Kidney (tissue), 14 donors: ENCODE data around the gene AASDH. TPM values are rescaled to one million over a fixed set of nuclear protein-coding genes. Genes with fewer than 3 reads are reported as not detected.

Experiments used
- DNase-seq, 5 donors: peaks; one replicate each; pipeline ENCODE4 v3.0.0-alpha.2; 2013 to 2020
- FAIRE-seq: peaks from 2 replicates; lab custom pipeline; 2012; peaks lifted over from hg19 to GRCh38; lab: Jason Lieb, UNC
- H3K27ac ChIP-seq, 2 donors: one replicate each; pipeline ENCODE4 v1.7.0; 2013; ENCODE audit warnings: low read depth in 2 of 2, low read length in 2 of 2, inconsistent platforms in 1 of 2
- H3K27me3 ChIP-seq: one replicate; pipeline ENCODE4 v1.7.1; 2013; ENCODE audit warnings: low read length, inconsistent platforms; ENCODE audit not compliant: control insufficient read depth, insufficient read depth
- H3K36me3 ChIP-seq, 3 donors: one replicate each; pipeline versions ENCODE4 v1.7.0 to v1.7.1; 2013; ENCODE audit warnings: low read length in 3 of 3, control low read depth in 1 of 3, inconsistent platforms in 1 of 3; ENCODE audit not compliant: insufficient read depth in 3 of 3, control insufficient read depth in 2 of 3
- H3K4me1 ChIP-seq, 3 donors: one replicate each; pipeline versions ENCODE4 v1.7.0 to v1.7.1; 2013; ENCODE audit warnings: low read length in 3 of 3, inconsistent platforms in 1 of 3, low read depth in 1 of 3; ENCODE audit not compliant: control insufficient read depth in 2 of 3, insufficient read depth in 2 of 3
- H3K4me3 ChIP-seq, 3 donors: one replicate each; pipeline versions ENCODE4 v1.7.0 to v1.8.1; 2013; ENCODE audit warnings: low read length in 3 of 3, control low read depth in 1 of 3, inconsistent platforms in 1 of 3
- H3K9ac ChIP-seq, 3 donors: one replicate each; pipeline versions ENCODE4 v1.7.0 to v1.7.1; 2013; ENCODE audit warnings: low read length in 3 of 3, control low read depth in 1 of 3, inconsistent platforms in 1 of 3
- H3K9me3 ChIP-seq, 3 donors: one replicate each; pipeline versions ENCODE4 v1.7.0 to v1.7.1; 2013; ENCODE audit warnings: low read length in 3 of 3, control low read depth in 1 of 3, inconsistent platforms in 1 of 3; ENCODE audit not compliant: control insufficient read depth in 2 of 3, insufficient read depth in 1 of 3
- CTCF ChIP-seq: IDR thresholded peaks from 3 replicates; pipeline ENCODE4 v1.5.1; 2012; ENCODE audit warnings: mild to moderate bottlenecking, moderate library complexity, borderline replicate concordance; ENCODE audit not compliant: insufficient read depth; ENCODE audit errors: extremely low read depth
- intact Hi-C: fragments of 100-400 bp; cut with DNase I; formaldehyde crosslinking; loops from one replicate; pipeline ENCODE4 v1.11.1; 2022
- polyA plus RNA-seq: library from polyadenylated mRNA; stranded (reverse); fragments of 350-450 nt; fragmentation: Illumina TruSeq; extraction: RNeasy Lipid Tissue Mini Kit (QIAGEN cat#74804); gene quantifications from one replicate; pipeline ENCODE4 v1.2.3, GENCODE V29; 2014; ENCODE audit warnings: low read depth, low replicate concordance; ENCODE audit not compliant: insufficient read depth
- total RNA-seq: library from RNA; stranded (reverse); fragmentation: NEBNext Ultra II Directional; extraction: Animal tissue kit (Norgen Biotek cat#: 25700); gene quantifications from one replicate; pipeline ENCODE4 v1.2.1, GENCODE V29; 2021
- donor health status: control.
- donor health status: control.
- donor health status: control.
- donor health status: control.
- donor health status: control.
- donor health status: DM: yes; HTN: yes; CAD: no.
- donor health status: Normal renal cell carcinoma (clear cell type).

The AASDH gene
- total and polyA plus RNA-seq, 2 donors from 2014 or later: 6.0 to 16.7 TPM

DNA sequence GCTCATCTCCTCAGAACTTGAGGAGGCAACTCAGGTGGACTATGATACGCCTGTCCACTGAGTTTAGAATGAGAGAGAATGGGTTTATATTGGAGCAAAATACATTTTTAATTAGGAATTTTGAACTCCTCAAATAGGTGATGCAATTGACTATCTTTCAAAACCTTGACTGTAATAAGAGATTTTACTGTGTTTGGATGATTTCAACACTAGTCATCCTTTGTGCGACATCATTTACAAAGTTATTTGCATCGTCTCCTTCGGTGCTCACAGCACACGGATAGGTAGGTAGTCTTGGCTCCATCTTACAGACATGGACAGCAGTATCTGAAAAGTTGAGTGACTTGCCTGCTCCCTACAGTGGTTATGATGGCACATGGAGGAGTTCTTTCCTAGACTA lies 67.0 kb downstream of the AASDH start:
- TF ChIP-seq CTCF: no peak
- FAIRE-seq: no peak

GRCh38 chr4:56318555-56318954 lies 68.7 kb downstream of the AASDH start:
- H3K36me3 ChIP-seq: no peaks in the 10 kb centered on the region
- no peak for TF ChIP-seq CTCF
- H3K27me3 ChIP-seq: no peaks in the 10 kb centered on the region
- intact Hi-C loops: no loop called here
- H3K27ac ChIP-seq: no peak overlapping the region
- no peak overlapping the region for H3K9ac ChIP-seq
- no peak overlapping the region for H3K4me3 ChIP-seq
- DNase-seq: no peak
- H3K4me1 ChIP-seq: no peaks in the 10 kb centered on the region
- no peak for FAIRE-seq
- no peaks in the 10 kb centered on the region for H3K9me3 ChIP-seq

More for the DNA sequence above, 67.0 kb downstream of the AASDH start:
- intact Hi-C loops: no loop called here
- no peak overlapping the region for H3K27ac ChIP-seq
- H3K4me1 ChIP-seq: no peaks in the 10 kb centered on the region
- H3K4me3 ChIP-seq: no peak overlapping the region
- H3K9me3 ChIP-seq: no peaks in the 10 kb centered on the region
- no peak overlapping the region for H3K9ac ChIP-seq
- no peaks in the 10 kb centered on the region for H3K36me3 ChIP-seq
- no peak for DNase-seq
- no peaks in the 10 kb centered on the region for H3K27me3 ChIP-seq

GRCh38 chr4:56317749-56318148 lies 69.5 kb downstream of the AASDH start:
- DNase-seq (no peak), FAIRE-seq (no peak)

More at GRCh38 chr4:56317749-56318148, 69.5 kb downstream of the AASDH start:
- intact Hi-C loops: no loop called here
- H3K27me3 ChIP-seq: no peaks in the 10 kb centered on the region
- TF ChIP-seq CTCF: no peak
- H3K27ac ChIP-seq: no peak overlapping the region
- no peak overlapping the region for H3K4me3 ChIP-seq
- no peak overlapping the region for H3K9ac ChIP-seq
- no peaks in the 10 kb centered on the region for H3K9me3 ChIP-seq
- H3K4me1 ChIP-seq: no peaks in the 10 kb centered on the region
- H3K36me3 ChIP-seq: no peaks in the 10 kb centered on the region
